Stomach (tissue), 9 donors: Measurements from ENCODE around the gene SCYL1. TPM values are rescaled to one million over a fixed set of nuclear protein-coding genes. Genes with fewer than 3 reads are reported as not detected.

Experiments
- DNase-seq, 2 donors: peaks; one replicate each; pipeline versions ENCODE4 v3.0.0 to v3.0.0-alpha.2; 2013 to 2019
- H3K27ac ChIP-seq, 5 donors: fragments of 200-600 bp in 4 of 5; sonication (generic) in 4 of 5; one replicate each; pipeline ENCODE4 v1.5.1; 2013 to 2019; ENCODE audit warnings: mild to moderate bottlenecking in 1 of 5, moderate library complexity in 1 of 5
- H3K27me3 ChIP-seq, 3 donors: fragments of 200-600 bp; sonication (generic); one replicate each; pipeline ENCODE4 v1.5.1; 2017 to 2019; ENCODE audit warnings: mixed run types in 1 of 3
- H3K36me3 ChIP-seq, 4 donors: fragments of 200-600 bp; sonication (generic); 1 replicate in 3 of 4; 2 replicates in 1 of 4; pipeline ENCODE4 v1.5.1; 2016 to 2019
- H3K4me1 ChIP-seq, 4 donors: fragments of 200-600 bp; sonication (generic); one replicate each; pipeline ENCODE4 v1.5.1; 2016 to 2019
- H3K4me3 ChIP-seq, 4 donors: fragments of 200-600 bp; sonication (generic) in 3 of 4; one replicate each; pipeline ENCODE4 v1.5.1; 2016 to 2019; ENCODE audit warnings: mild to moderate bottlenecking in 1 of 4
- H3K9me3 ChIP-seq, 4 donors: fragments of 200-600 bp; sonication (generic); one replicate each; pipeline ENCODE4 v1.5.1; 2016 to 2019
- CTCF ChIP-seq, 7 experiments: fragments of 450-650 bp in 4 of 7; fragments of 200-600 bp in 3 of 7; sonication (generic) in 3 of 7; IDR thresholded peaks; one replicate each; pipeline ENCODE4 v1.5.1; 2016 to 2019; ENCODE audit warnings: antibody characterized with exemption in 7 of 7, control low read depth in 2 of 7, mild to moderate bottlenecking in 1 of 7
- EP300 ChIP-seq: sonication (generic); formaldehyde crosslinking; IDR thresholded peaks from one replicate; pipeline ENCODE4 v1.6.1; 2017; ENCODE audit warnings: antibody characterized with exemption
- POLR2A ChIP-seq, 4 donors: fragments of 450-650 bp; IDR thresholded peaks; one replicate each; pipeline ENCODE4 v1.6.1; 2016; ENCODE audit warnings: antibody characterized with exemption in 4 of 4, control low read depth in 2 of 4, mild to moderate bottlenecking in 1 of 4, moderate library complexity in 1 of 4
- POLR2AphosphoS5 ChIP-seq, 3 donors: sonication (generic); formaldehyde crosslinking; IDR thresholded peaks; one replicate each; pipeline ENCODE4 v1.6.1; 2016; ENCODE audit warnings: antibody characterized with exemption in 3 of 3
- WGBS, 5 donors: extraction: QIAGEN DNeasy Blood & Tissue Kit in 3 of 5; methylation state at CpG; one replicate each; pipeline versions ENCODE4 v1.1.5 to v1.1.7; 2013 to 2018; 5-methylcytosine and 5-hydroxymethylcytosine counted together
- intact Hi-C: fragments of 100-400 bp; cut with DNase I; formaldehyde crosslinking; loops from one replicate; pipeline ENCODE4 v1.15.1; 2023; ENCODE audit warnings: low total_unique reads
- polyA plus RNA-seq, 3 donors: library from polyadenylated mRNA; stranded (reverse); fragments of 200-250 nt; gene quantifications; one replicate each; pipeline ENCODE4 v1.2.3, GENCODE V29; 2013
- total RNA-seq, 5 donors: library from RNA; depleted of rRNA; stranded (reverse); fragments of >200 nt; gene quantifications; one replicate each; pipeline versions ENCODE4 v1.1.0 to v1.2.3, GENCODE V29; 2014 to 2016
- donor health status: healthy with polysubstance abuse.
- donor health status: Bipolar disorder and iron deficiency.
- donor health status: healthy.

The SCYL1 gene
- total and polyA plus RNA-seq, 8 donors, result 3.5 to 94.8 (median 75.1) TPM

GRCh38 chr11:65529475-65530156 lies 4.7 kb downstream of the SCYL1 start:
- WGBS, 5 donors, result 72 to 88% (median 85%) methylated on average over 7 to 10 of the region's 10 CpGs
- peak in 1 of 2 donors; percentile 9 for DNase-seq
- Histone ChIP-seq H3K4me1 (peaks cover 14 to 37% (median 28%) of the 10 kb centered on the region in 4 donors), H3K4me3 (no peak overlapping the region), H3K9me3 (no peaks in the 10 kb centered on the region), H3K36me3 (peaks cover 57 to 85% (median 83%) of the 10 kb centered on the region in 4 donors), H3K27ac (no peak overlapping the region), H3K27me3 (no peaks in the 10 kb centered on the region)
- TF ChIP-seq POLR2A (IDR thresholded peaks at IDR 0.05) (no peak), POLR2AphosphoS5 (IDR thresholded peaks at IDR 0.05) (no peak), EP300 (no peak), CTCF (IDR thresholded peaks at IDR 0.05) (no peak)
- intact Hi-C loops, result no loop called here

GRCh38 chr11:65530157-65530496 lies 5.2 kb downstream of the SCYL1 start:
- TF ChIP-seq POLR2AphosphoS5 (IDR thresholded peaks at IDR 0.05), result no peak
- no peak for TF ChIP-seq POLR2A (IDR thresholded peaks at IDR 0.05)
- TF ChIP-seq CTCF (IDR thresholded peaks at IDR 0.05), result no peak
- TF ChIP-seq EP300, result no peak
- Histone ChIP-seq H3K27me3 (no peaks in the 10 kb centered on the region), H3K4me1 (peaks cover 14 to 37% (median 28%) of the 10 kb centered on the region in 4 donors), H3K36me3 (peaks cover 57 to 90% (median 88%) of the 10 kb centered on the region in 4 donors), H3K4me3 (no peak overlapping the region), H3K27ac (no peak overlapping the region), H3K9me3 (no peaks in the 10 kb centered on the region)
- WGBS, 5 donors, result 71 to 88% (median 84%) methylated on average over 5 of the region's 5 CpGs
- intact Hi-C loops, result no loop called here
- peak in 1 of 2 donors; percentile 33 for DNase-seq

- peaks cover 0 to 16% (median 6%) of the 10 kb centered on the region in 4 donors for H3K4me1 ChIP-seq
- TF ChIP-seq POLR2A (IDR thresholded peaks at IDR 0.05), result no peak
- no peak for TF ChIP-seq CTCF (IDR thresholded peaks at IDR 0.05)
- no peak for TF ChIP-seq EP300
- H3K27ac ChIP-seq, result no peak overlapping the region
- H3K27me3 ChIP-seq, result no peaks in the 10 kb centered on the region
- H3K9me3 ChIP-seq, result no peaks in the 10 kb centered on the region
- no peak overlapping the region for H3K4me3 ChIP-seq
- DNase-seq, result peak in 1 of 2 donors; percentile 6
- H3K36me3 ChIP-seq, result peaks cover 46 to 100% (median 98%) of the 10 kb centered on the region in 4 donors
- WGBS, 5 donors, result 75 to 85% (median 81%) methylated on average over 9 to 15 of the region's 15 CpGs
- intact Hi-C loops, result no loop called here
Measured at GRCh38 chr11:65532388-65533064, 7.6 kb downstream of the SCYL1 start.

GRCh38 chr11:65535102-65535501 lies 10.2 kb downstream of the SCYL1 start:
- intact Hi-C loops, result no loop called here
- peaks cover 9 to 15% (median 11%) of the 10 kb centered on the region in 4 donors for H3K4me1 ChIP-seq
- no peak overlapping the region for H3K27ac ChIP-seq
- H3K9me3 ChIP-seq, result no peaks in the 10 kb centered on the region
- 82 to 93% (median 90%) methylated on average over 3 to 9 of the region's 9 CpGs for WGBS, 5 donors
- no peaks in the 10 kb centered on the region for H3K27me3 ChIP-seq
- TF ChIP-seq POLR2AphosphoS5 (IDR thresholded peaks at IDR 0.05) (no peak), CTCF (IDR thresholded peaks at IDR 0.05) (no peak), EP300 (no peak), POLR2A (IDR thresholded peaks at IDR 0.05) (no peak)
- no peak overlapping the region for H3K4me3 ChIP-seq
- peak in 1 of 2 donors; percentile 3 for DNase-seq
- peaks cover 50 to 93% (median 90%) of the 10 kb centered on the region in 4 donors for H3K36me3 ChIP-seq
